ENCODE results near the gene FBN1. TPM values are rescaled to one million over a fixed set of nuclear protein-coding genes. Genes with fewer than 3 reads are reported as not detected.

The FBN1 gene
- total RNA-seq (100 to 1,000 TPM in 1 of 2 donors, 10 to 100 TPM in 1; 91.5 to 144 TPM), polyA plus RNA-seq (ENCODE audit: insufficient read length in 6 of 6) (100 to 1,000 TPM in 2 of 6 donors, 10 to 100 TPM in 4; 83.1 to 103 (median 93.5) TPM)
- long read RNA-seq, donor 1, partial matches to known transcripts: 38 of 38 reads
- long read RNA-seq, donor 1, other reads (novel, unspliced or antisense): 0 of 38 reads
- long read RNA-seq, donor 2, full-length matches to known transcripts: 3 of 21 reads
- long read RNA-seq, donor 2, partial matches to known transcripts: 18 of 21 reads
- long read RNA-seq, donor 2, other reads (novel, unspliced or antisense): 0 of 21 reads
- long read RNA-seq, donor 3, full-length matches to known transcripts: 3 of 8 reads
- long read RNA-seq, donor 3, partial matches to known transcripts: 5 of 8 reads
- long read RNA-seq, donor 3, other reads (novel, unspliced or antisense): 0 of 8 reads
- long read RNA-seq, donor 4, partial matches to known transcripts: 2 of 4 reads
- long read RNA-seq, donor 4, other reads (novel, unspliced or antisense): 2 of 4 reads
- long read RNA-seq, donor 5, full-length matches to known transcripts: 3 of 20 reads
- long read RNA-seq, donor 5, partial matches to known transcripts: 17 of 20 reads
- long read RNA-seq, donor 5, other reads (novel, unspliced or antisense): 0 of 20 reads
- long read RNA-seq, donor 6, full-length matches to known transcripts: 2 of 2 reads
- long read RNA-seq, donor 6, partial matches to known transcripts: 0 of 2 reads
- long read RNA-seq, donor 6, other reads (novel, unspliced or antisense): 0 of 2 reads
- long read RNA-seq, donor 7, partial matches to known transcripts: 6 of 6 reads
- long read RNA-seq, donor 7, other reads (novel, unspliced or antisense): 0 of 6 reads
- long read RNA-seq, donor 8, partial matches to known transcripts: 29 of 29 reads
- long read RNA-seq, donor 8, other reads (novel, unspliced or antisense): 0 of 29 reads
- long read RNA-seq, donor 9: 0 reads
- long read RNA-seq, donor 10, partial matches to known transcripts: 1 of 1 reads
- long read RNA-seq, donor 10, other reads (novel, unspliced or antisense): 0 of 1 reads
- long read RNA-seq, donor 11: 0 reads
- long read RNA-seq, donor 12, partial matches to known transcripts: 24 of 24 reads
- long read RNA-seq, donor 12, other reads (novel, unspliced or antisense): 0 of 24 reads

DNA sequence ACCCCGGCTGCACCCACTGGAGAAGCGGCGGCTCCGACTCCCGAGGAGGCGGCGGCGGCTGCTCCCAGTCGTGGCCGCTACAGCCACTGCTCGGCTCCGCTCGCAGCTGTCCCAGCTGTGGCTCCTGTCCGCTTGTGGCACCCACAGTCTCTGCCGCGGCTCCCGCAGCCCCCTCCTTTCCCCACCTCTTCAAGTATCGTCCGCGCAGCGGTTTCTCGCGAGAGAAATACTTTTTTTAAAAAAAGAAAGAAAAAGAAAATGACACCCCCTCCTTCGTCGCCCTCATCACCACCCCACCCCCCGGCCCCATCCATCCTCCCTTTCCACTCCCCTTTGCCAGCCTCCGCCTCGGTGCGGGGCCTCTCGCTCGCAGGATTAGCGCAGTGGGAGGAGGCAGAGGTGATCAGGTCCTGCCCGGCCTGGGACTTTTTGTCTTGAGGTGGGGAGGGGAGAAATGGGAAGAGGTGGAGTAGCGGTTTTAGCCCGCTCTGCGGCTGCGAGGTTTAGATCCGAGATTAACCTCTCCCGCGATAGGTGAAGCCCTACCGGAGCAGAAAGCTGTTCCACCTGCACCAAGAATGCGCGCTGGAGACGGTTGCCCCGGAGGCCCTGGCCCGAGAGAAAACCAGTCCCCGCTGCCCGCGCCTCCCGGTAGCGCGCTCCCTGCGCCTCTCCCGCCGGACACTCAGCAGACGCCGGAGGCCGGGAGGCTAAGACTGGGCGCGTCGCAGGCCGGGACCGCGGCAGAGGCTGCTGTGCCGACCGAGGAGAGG is at the start of gene FBN1:
Gene FBN1 (minus strand): TSS at position 152 of the 773 bp plus-strand sequence. CDS start 940 bp downstream, outside the sequence.
- intact Hi-C loops (cut with DNase I): no loop called here
- ATAC-seq (peak; percentile 78), DNase-seq (peak; percentile 56 to 92 (median 84))
- H3K27ac ChIP-seq: peak within 1 kb of the TSS; percentile 62 to 89
- no peaks in the 10 kb centered on the region for H3K9me3 ChIP-seq
- H3K4me1 ChIP-seq: peaks cover 0 to 24% of the 10 kb centered on the region in 2 donors
- peak within 1 kb of the TSS; percentile 57 to 60 for H3K4me3 ChIP-seq
- H3K27me3 ChIP-seq: peaks cover 14 to 38% of the 10 kb centered on the region in 2 donors
- TF ChIP-seq, protein P1, sequence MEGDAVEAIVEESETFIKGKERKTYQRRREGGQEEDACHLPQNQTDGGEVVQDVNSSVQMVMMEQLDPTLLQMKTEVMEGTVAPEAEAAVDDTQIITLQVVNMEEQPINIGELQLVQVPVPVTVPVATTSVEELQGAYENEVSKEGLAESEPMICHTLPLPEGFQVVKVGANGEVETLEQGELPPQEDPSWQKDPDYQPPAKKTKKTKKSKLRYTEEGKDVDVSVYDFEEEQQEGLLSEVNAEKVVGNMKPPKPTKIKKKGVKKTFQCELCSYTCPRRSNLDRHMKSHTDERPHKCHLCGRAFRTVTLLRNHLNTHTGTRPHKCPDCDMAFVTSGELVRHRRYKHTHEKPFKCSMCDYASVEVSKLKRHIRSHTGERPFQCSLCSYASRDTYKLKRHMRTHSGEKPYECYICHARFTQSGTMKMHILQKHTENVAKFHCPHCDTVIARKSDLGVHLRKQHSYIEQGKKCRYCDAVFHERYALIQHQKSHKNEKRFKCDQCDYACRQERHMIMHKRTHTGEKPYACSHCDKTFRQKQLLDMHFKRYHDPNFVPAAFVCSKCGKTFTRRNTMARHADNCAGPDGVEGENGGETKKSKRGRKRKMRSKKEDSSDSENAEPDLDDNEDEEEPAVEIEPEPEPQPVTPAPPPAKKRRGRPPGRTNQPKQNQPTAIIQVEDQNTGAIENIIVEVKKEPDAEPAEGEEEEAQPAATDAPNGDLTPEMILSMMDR (IDR thresholded peaks at IDR 0.05): no peak
- no peaks in the 10 kb centered on the region for H3K36me3 ChIP-seq

DNA sequence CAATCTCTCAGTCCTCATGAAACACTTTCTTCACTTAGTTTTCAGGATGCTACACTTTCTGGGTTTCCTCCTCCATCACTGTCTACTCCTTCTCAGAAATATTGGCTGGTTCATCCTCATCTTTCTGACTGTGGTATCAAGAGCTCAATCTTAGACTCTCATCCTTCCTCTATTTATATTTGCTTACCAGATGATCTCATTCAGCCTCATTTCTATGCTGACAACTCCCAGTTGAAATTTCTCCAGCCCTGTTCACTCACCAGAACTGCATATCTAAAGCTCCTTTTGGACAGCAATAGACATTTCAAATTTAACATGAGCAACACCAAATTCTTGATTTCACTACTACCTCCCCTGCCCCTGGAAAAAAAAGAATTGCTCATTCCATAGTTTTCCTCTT is 48.0 kb upstream of the FBN1 start:
- H3K27me3 ChIP-seq: no peaks in the 10 kb centered on the region
- peaks cover 0 to 2% of the 10 kb centered on the region in 2 donors for H3K9me3 ChIP-seq
- H3K4me3 ChIP-seq: no peak overlapping the region
- intact Hi-C loops (cut with DNase I): no loop called here
- no peak overlapping the region for H3K27ac ChIP-seq
- H3K36me3 ChIP-seq: no peaks in the 10 kb centered on the region
- no peak for DNase-seq
- TF ChIP-seq, protein P1 (IDR thresholded peaks at IDR 0.05): no peak
- no peaks in the 10 kb centered on the region for H3K4me1 ChIP-seq
- no peak for ATAC-seq

DNA sequence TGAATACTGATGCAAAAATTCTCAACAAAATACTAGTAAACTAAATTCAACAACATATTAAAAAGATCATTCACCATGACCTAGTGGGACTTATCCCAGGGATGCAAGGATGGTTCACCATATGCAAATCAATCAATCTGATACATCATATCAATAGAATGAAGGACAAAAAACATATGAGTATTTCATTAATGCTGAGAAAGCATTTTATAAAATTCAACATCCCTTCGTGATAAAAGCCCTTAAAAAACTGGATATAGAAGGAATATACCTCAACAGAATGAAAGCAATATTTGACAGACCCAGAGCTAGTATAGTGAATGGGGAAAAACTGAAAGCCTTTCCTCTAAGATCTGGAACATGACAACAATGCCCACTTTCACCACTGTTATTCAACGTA is 43.0 kb upstream of the FBN1 start:
- no peak overlapping the region for H3K4me3 ChIP-seq
- intact Hi-C loops (cut with DNase I): no loop called here
- H3K9me3 ChIP-seq: peaks cover 0 to 10% of the 10 kb centered on the region in 2 donors
- H3K27ac ChIP-seq: no peak overlapping the region
- ATAC-seq: no peak
- H3K4me1 ChIP-seq: no peaks in the 10 kb centered on the region
- no peak for DNase-seq
- TF ChIP-seq, protein P1 (IDR thresholded peaks at IDR 0.05): no peak
- no peaks in the 10 kb centered on the region for H3K36me3 ChIP-seq
- H3K27me3 ChIP-seq: no peaks in the 10 kb centered on the region

DNA sequence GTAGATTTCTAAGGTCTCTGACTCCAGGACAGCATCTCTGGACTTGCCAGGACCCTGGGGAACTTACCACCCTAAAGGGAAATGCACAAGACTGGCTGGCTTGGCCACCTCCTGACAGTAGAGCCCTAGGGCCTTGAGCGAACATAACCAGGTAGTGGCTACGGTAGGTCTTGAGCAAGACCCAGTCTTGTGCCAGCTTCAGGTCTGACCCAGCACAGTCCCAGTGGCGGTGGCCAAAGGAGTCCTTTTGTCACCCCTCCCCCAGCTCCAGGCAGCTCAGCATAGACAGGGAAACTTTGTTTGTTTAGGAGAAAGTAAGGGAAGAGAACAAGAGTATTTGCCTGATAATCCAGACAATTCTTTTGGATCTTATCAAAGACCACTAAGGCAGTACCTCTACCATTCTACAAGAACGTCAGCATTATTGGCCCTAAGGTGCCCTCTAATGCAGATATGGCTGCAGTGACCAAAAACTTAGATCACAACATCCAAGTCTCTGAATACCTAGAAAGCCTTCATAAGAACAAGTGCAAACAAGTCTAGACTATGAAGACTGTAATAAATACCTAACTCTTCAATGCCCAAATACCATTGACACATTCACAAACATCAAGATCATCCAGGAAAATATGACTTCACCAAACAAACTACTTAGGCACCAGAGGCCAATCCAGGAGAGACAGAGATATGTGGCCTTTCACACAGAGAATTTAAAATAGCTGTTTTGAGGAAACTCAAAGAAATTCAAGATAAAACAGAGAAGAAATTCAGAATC is 38.7 kb upstream of the FBN1 start:
- no peak overlapping the region for H3K27ac ChIP-seq
- ATAC-seq (no peak), DNase-seq (no peak)
- no peaks in the 10 kb centered on the region for H3K36me3 ChIP-seq
- no peaks in the 10 kb centered on the region for H3K4me1 ChIP-seq
- TF ChIP-seq, protein P1 (IDR thresholded peaks at IDR 0.05): no peak
- peaks cover 0 to 10% of the 10 kb centered on the region in 2 donors for H3K9me3 ChIP-seq
- H3K27me3 ChIP-seq: no peaks in the 10 kb centered on the region
- intact Hi-C loops (cut with DNase I): no loop called here
- H3K4me3 ChIP-seq: no peak overlapping the region
